Left ventricle myocardium inferior (tissue), 1 donor: Measurements from ENCODE around the gene RBMS3. TPM values are rescaled to one million over a fixed set of nuclear protein-coding genes. Genes with fewer than 3 reads are reported as not detected.

Experiments used
- DNase-seq: peaks from one replicate; pipeline ENCODE4 v3.0.0-alpha.2; 2020
- H3K27ac ChIP-seq: fragments of 200-600 bp; replicated peaks from 2 replicates; pipeline ENCODE4 v1.8.0; 2021
- H3K27me3 ChIP-seq: fragments of 200-600 bp; 2 replicates; pipeline ENCODE4 v1.8.0; 2021; ENCODE audit warnings: low read depth
- H3K36me3 ChIP-seq: fragments of 200-600 bp; 2 replicates; pipeline ENCODE4 v1.8.0; 2021
- H3K4me1 ChIP-seq: fragments of 200-600 bp; 2 replicates; pipeline ENCODE4 v1.8.0; 2021
- H3K4me3 ChIP-seq: fragments of 200-600 bp; 2 replicates; pipeline ENCODE4 v1.8.0; 2021; ENCODE audit warnings: mild to moderate bottlenecking, moderate library complexity
- H3K9me3 ChIP-seq: fragments of 200-600 bp; replicated peaks from 2 replicates; pipeline ENCODE4 v1.8.0; 2021
- intact Hi-C: fragments of 100-400 bp; cut with micrococcal nuclease; formaldehyde crosslinking; loops from one replicate; pipeline ENCODE4 v1.11.0; 2022
- total RNA-seq: library from RNA; stranded (reverse); fragmentation: NEBNext Ultra II Directional; extraction: Animal tissue kit (Norgen Biotek cat#: 25700); gene quantifications from one replicate; pipeline ENCODE4 v1.2.1, GENCODE V29; 2021
- TF ChIP-seq, protein P1 (sequence below): fragments of 200-600 bp; IDR thresholded peaks from 2 replicates; pipeline ENCODE4 v1.8.0; 2021; ENCODE audit warnings: antibody characterized with exemption, mild to moderate bottlenecking, borderline replicate concordance
- donor health status: DM: no; HTN: yes; CAD: no; lungs with severe emphysema.

The RBMS3 gene
- total RNA-seq, 1 donor from 2014 or later = 25.3 TPM

DNA sequence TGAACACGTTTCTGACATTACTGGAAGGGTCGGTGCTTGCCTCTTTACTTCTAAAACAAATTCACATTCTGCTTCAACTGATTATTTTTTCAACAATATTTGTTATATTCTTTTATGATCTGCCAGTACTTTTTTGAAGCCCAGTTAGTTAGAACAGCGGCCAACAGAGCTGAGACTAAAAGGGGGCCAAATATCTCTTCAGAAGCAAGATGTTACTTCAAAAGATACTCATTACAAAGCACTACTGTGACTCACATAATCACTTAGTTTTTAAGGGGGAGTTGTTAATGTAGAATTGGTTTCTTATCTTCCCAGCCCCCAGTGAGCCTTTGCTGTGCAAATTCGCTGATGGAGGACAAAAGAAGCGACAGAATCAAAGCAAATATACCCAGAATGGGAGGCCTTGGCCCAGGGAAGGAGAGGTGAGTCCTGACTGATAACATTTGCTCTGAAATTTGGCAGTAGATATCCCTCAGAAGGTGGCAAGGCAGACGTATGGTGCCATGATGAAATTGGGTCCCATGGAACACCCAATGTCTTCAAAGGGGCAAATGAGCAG lies 587.8 kb downstream of the RBMS3 start:
- Histone ChIP-seq H3K27ac (no peak overlapping the region), H3K4me3 (no peak overlapping the region), H3K9me3 (peaks cover 16% of the 10 kb centered on the region), H3K27me3 (no peaks in the 10 kb centered on the region), H3K4me1 (no peaks in the 10 kb centered on the region), H3K36me3 (peaks cover 11% of the 10 kb centered on the region)
- TF ChIP-seq, protein P1, sequence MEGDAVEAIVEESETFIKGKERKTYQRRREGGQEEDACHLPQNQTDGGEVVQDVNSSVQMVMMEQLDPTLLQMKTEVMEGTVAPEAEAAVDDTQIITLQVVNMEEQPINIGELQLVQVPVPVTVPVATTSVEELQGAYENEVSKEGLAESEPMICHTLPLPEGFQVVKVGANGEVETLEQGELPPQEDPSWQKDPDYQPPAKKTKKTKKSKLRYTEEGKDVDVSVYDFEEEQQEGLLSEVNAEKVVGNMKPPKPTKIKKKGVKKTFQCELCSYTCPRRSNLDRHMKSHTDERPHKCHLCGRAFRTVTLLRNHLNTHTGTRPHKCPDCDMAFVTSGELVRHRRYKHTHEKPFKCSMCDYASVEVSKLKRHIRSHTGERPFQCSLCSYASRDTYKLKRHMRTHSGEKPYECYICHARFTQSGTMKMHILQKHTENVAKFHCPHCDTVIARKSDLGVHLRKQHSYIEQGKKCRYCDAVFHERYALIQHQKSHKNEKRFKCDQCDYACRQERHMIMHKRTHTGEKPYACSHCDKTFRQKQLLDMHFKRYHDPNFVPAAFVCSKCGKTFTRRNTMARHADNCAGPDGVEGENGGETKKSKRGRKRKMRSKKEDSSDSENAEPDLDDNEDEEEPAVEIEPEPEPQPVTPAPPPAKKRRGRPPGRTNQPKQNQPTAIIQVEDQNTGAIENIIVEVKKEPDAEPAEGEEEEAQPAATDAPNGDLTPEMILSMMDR = no peak
- intact Hi-C loops = no loop called here
- no peak for DNase-seq

DNA sequence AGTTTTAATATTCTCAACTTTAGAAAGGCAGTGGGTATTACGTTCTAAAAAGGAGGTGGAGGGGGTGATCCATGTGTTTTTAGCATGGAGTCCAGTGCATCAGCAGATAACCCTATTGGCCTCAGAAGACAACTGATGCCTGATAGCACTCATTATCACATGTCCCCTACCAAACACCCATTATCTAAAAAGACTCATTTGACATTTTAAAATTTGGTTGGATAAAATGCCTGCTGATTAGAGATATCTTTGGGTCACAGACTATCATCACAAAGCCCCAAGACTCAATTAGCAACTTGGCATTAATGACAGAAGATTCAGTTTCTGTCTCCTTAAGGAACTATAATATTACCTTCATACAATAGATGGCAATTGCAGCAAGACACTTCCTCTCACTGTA lies 589.3 kb downstream of the RBMS3 start:
- no peak overlapping the region for H3K4me3 ChIP-seq
- intact Hi-C loops = no loop called here
- DNase-seq = no peak
- no peak overlapping the region for H3K27ac ChIP-seq
- no peaks in the 10 kb centered on the region for H3K4me1 ChIP-seq
- H3K9me3 ChIP-seq = peaks cover 22% of the 10 kb centered on the region
- TF ChIP-seq, protein P1 = no peak
- H3K27me3 ChIP-seq = no peaks in the 10 kb centered on the region
- peaks cover 11% of the 10 kb centered on the region for H3K36me3 ChIP-seq

DNA sequence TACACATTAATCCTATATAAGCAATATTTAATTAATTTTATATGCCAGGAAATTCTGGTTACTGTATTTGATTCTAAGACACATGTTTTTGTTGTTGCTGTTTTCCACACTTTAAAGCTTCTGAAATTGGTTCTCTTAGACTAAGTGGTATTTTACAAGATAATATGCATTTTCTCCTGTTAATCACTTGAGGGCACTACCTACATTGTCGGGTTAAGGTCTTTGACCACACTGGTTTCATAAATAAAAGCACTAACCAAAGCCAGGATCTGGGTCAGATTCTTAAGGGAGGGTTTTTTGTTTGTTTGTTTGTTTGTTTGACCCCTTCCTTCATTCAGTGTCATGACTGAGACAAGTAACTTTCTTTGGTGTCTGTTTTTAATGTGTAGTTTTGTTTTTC lies 590.2 kb downstream of the RBMS3 start:
- TF ChIP-seq, protein P1 = no peak
- H3K27ac ChIP-seq = no peak overlapping the region
- H3K4me3 ChIP-seq = no peak overlapping the region
- no peaks in the 10 kb centered on the region for H3K4me1 ChIP-seq
- no peak for DNase-seq
- H3K27me3 ChIP-seq = no peaks in the 10 kb centered on the region
- intact Hi-C loops = no loop called here
- H3K36me3 ChIP-seq = peaks cover 11% of the 10 kb centered on the region
- peaks cover 22% of the 10 kb centered on the region for H3K9me3 ChIP-seq

DNA sequence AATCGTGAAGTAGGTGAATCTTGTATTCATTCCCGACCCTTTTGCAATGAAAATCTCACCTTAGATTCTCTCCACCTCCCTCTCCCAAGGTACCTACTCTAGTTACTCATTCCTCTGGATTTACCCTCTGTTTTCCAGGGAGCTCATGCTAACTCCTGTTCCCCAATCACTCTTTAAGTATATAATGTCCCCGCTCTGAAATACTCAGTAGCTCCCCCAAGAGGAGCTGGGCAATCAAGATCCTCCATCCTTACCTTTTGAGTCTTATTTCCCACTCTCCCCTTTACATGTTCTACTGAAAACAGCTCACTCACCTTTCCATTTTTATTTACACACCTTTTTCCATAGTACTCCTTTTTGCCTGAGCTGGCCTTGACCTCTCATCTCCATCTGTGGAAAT lies 599.9 kb downstream of the RBMS3 start:
- TF ChIP-seq, protein P1 = no peak
- no peak for DNase-seq
- intact Hi-C loops = no loop called here
- H3K27ac ChIP-seq = no peak overlapping the region
- no peaks in the 10 kb centered on the region for H3K9me3 ChIP-seq
- H3K4me1 ChIP-seq = no peaks in the 10 kb centered on the region
- H3K27me3 ChIP-seq = no peaks in the 10 kb centered on the region
- no peaks in the 10 kb centered on the region for H3K36me3 ChIP-seq
- H3K4me3 ChIP-seq = no peak overlapping the region

DNA sequence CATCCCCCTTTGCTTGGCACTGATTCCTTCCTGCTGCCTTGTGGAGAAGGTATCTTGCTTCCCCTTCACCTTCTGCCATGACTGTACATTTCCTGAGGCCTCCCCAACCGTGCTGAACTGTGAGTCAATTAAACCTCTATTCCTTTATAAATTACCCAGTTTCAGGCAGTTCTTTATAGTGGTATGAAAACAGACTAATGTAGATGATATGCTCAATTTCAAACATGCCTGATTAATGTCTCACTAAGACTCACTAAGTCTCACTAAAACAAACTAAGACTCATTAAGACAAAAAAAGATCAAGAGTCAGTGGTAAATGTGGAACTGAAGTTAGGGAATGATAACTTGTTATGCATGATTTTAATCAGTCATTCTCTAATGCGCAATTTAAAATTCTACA lies 606.6 kb downstream of the RBMS3 start:
- H3K27ac ChIP-seq = no peak overlapping the region
- H3K27me3 ChIP-seq = no peaks in the 10 kb centered on the region
- peaks cover 6% of the 10 kb centered on the region for H3K4me1 ChIP-seq
- no peaks in the 10 kb centered on the region for H3K9me3 ChIP-seq
- intact Hi-C loops = no loop called here
- TF ChIP-seq, protein P1 = no peak
- H3K4me3 ChIP-seq = no peak overlapping the region
- no peak for DNase-seq
- H3K36me3 ChIP-seq = peaks cover 5% of the 10 kb centered on the region
